H9 (cell line): ENCODE results near the gene ELK1. TPM values are rescaled to one million over a fixed set of nuclear protein-coding genes. Genes with fewer than 3 reads are reported as not detected.

ENCODE experiments used
- DNase-seq: peaks from one replicate; pipeline ENCODE4 v3.0.0-alpha.2; 2017
- H2AFZ ChIP-seq: one replicate; pipeline ENCODE4 v1.6.1; 2013; ENCODE audit warnings: mild to moderate bottlenecking, low read length, control low read depth, moderate library complexity
- H2AK5ac ChIP-seq: 2 replicates; pipeline ENCODE4 v1.6.1; 2013; ENCODE audit warnings: low read length, control low read depth, mixed read lengths; ENCODE audit not compliant: insufficient read length
- H2BK120ac ChIP-seq: one replicate; pipeline ENCODE4 v1.6.1; 2013; ENCODE audit warnings: low read depth, mild to moderate bottlenecking, low read length, control low read depth, inconsistent platforms; ENCODE audit not compliant: poor library complexity, severe bottlenecking
- H2BK12ac ChIP-seq: 2 replicates; pipeline ENCODE4 v1.6.1; 2013; ENCODE audit warnings: low read length, control low read depth, mixed read lengths, low read depth; ENCODE audit not compliant: insufficient read length
- H2BK15ac ChIP-seq: 2 replicates; pipeline ENCODE4 v1.6.1; 2013; ENCODE audit warnings: low read depth, low read length, control low read depth
- H2BK20ac ChIP-seq: one replicate; pipeline ENCODE4 v1.6.1; 2013; ENCODE audit warnings: low read depth, mild to moderate bottlenecking, low read length, control low read depth, inconsistent platforms; ENCODE audit not compliant: poor library complexity, severe bottlenecking
- H2BK5ac ChIP-seq: 2 replicates; pipeline ENCODE4 v1.6.1; 2013; ENCODE audit warnings: low read length, control low read depth, mixed read lengths; ENCODE audit not compliant: insufficient read length
- H3K14ac ChIP-seq: 2 replicates; pipeline ENCODE4 v1.6.1; 2013; ENCODE audit warnings: low read length, control low read depth; ENCODE audit not compliant: insufficient read depth
- H3K18ac ChIP-seq: 2 replicates; pipeline ENCODE4 v1.6.1; 2013; ENCODE audit warnings: low read depth, mild to moderate bottlenecking, mixed read lengths, low read length, control low read depth; ENCODE audit not compliant: insufficient read length
- H3K23ac ChIP-seq: 2 replicates; pipeline ENCODE4 v1.6.1; 2013; ENCODE audit warnings: low read length, control low read depth, mixed read lengths, low read depth; ENCODE audit not compliant: insufficient read length
- H3K23me2 ChIP-seq: 2 replicates; pipeline ENCODE4 v1.6.1; 2013; ENCODE audit warnings: low read depth, mild to moderate bottlenecking, mixed read lengths, low read length, control low read depth; ENCODE audit not compliant: insufficient read length, poor library complexity, severe bottlenecking
- H3K27ac ChIP-seq: 2 replicates; pipeline ENCODE4 v1.5.1; 2013; ENCODE audit warnings: low read length, control low read depth, mixed read lengths, low read depth; ENCODE audit not compliant: insufficient read length
- H3K27me3 ChIP-seq: 2 replicates; pipeline ENCODE4 v1.6.1; 2013; ENCODE audit warnings: low read length, control low read depth, inconsistent platforms; ENCODE audit not compliant: insufficient read depth
- H3K4ac ChIP-seq: 2 replicates; pipeline ENCODE4 v1.6.1; 2013; ENCODE audit warnings: low read depth, mild to moderate bottlenecking, control low read depth, inconsistent platforms, low read length, moderate library complexity
- H3K4me1 ChIP-seq: 2 replicates; pipeline ENCODE4 v1.6.1; 2013; ENCODE audit warnings: low read length, control low read depth, inconsistent platforms; ENCODE audit not compliant: insufficient read depth
- H3K4me2 ChIP-seq: 2 replicates; pipeline ENCODE4 v1.6.1; 2013; ENCODE audit warnings: low read length, control low read depth, mixed read lengths; ENCODE audit not compliant: insufficient read length, insufficient read depth
- H3K56ac ChIP-seq: 2 replicates; pipeline ENCODE4 v1.6.1; 2013; ENCODE audit warnings: low read depth, mild to moderate bottlenecking, mixed read lengths, low read length, control low read depth; ENCODE audit not compliant: insufficient read length
- H3K79me1 ChIP-seq: 2 replicates; pipeline ENCODE4 v1.6.1; 2013; ENCODE audit warnings: low read depth, mild to moderate bottlenecking, moderate library complexity, low read length, control low read depth, inconsistent platforms; ENCODE audit not compliant: insufficient read depth, poor library complexity, severe bottlenecking
- H3K79me2 ChIP-seq: 2 replicates; pipeline ENCODE4 v1.6.1; 2013; ENCODE audit warnings: low read length, control low read depth, inconsistent platforms; ENCODE audit not compliant: insufficient read depth
- H3K9ac ChIP-seq: 2 replicates; pipeline ENCODE4 v1.6.1; 2013; ENCODE audit warnings: low read length, control low read depth, mixed read lengths; ENCODE audit not compliant: insufficient read length; ENCODE audit errors: extremely low read depth
- H3K9me3 ChIP-seq: one replicate; pipeline ENCODE4 v1.6.1; 2013; ENCODE audit warnings: low read depth, low read length, inconsistent platforms; ENCODE audit not compliant: control insufficient read depth
- H3T11ph ChIP-seq: one replicate; pipeline ENCODE4 v1.6.1; 2013; ENCODE audit warnings: mild to moderate bottlenecking, low read length, control low read depth, inconsistent platforms
- H4K20me1 ChIP-seq: one replicate; pipeline ENCODE4 v1.6.1; 2013; ENCODE audit not compliant: control insufficient read depth, insufficient read length, insufficient read depth
- H4K5ac ChIP-seq: 2 replicates; pipeline ENCODE4 v1.6.1; 2013; ENCODE audit warnings: low read depth, mild to moderate bottlenecking, mixed read lengths, low read length, control low read depth; ENCODE audit not compliant: insufficient read length
- H4K8ac ChIP-seq: replicated peaks from 2 replicates; pipeline ENCODE4 v1.6.1; 2013; ENCODE audit warnings: low read length, control low read depth, mixed read lengths, low read depth; ENCODE audit not compliant: insufficient read length
- H4K91ac ChIP-seq: 2 replicates; pipeline ENCODE4 v1.6.1; 2013; ENCODE audit warnings: low read depth, mild to moderate bottlenecking, moderate library complexity, mixed read lengths, low read length, control low read depth; ENCODE audit not compliant: insufficient read length
- H3K27ac Mint-ChIP-seq, 3 experiments: 2 replicates in 2 of 3; 3 replicates in 1 of 3; pipeline ENCODE4 v1.8.0; 2020 to 2021; ENCODE audit warnings: mixed read lengths in 3 of 3, mild to moderate bottlenecking in 1 of 3, moderate library complexity in 1 of 3
- H3K27me3 Mint-ChIP-seq: 2 replicates; pipeline ENCODE4 v1.8.0; 2021; ENCODE audit warnings: low read depth, mild to moderate bottlenecking, moderate library complexity, mixed read lengths
- H3K36me3 Mint-ChIP-seq, 3 experiments: 2 replicates in 2 of 3; 3 replicates in 1 of 3; pipeline ENCODE4 v1.8.0; 2020 to 2021; ENCODE audit warnings: low read depth in 3 of 3, mixed read lengths in 3 of 3; ENCODE audit not compliant: insufficient read depth in 1 of 3
- H3K4me1 Mint-ChIP-seq, 2 experiments: 2 replicates each; pipeline ENCODE4 v1.8.0; 2020; ENCODE audit warnings: mixed read lengths in 2 of 2
- H3K4me3 Mint-ChIP-seq, 2 experiments: 2 replicates in 1 of 2; 3 replicates in 1 of 2; pipeline ENCODE4 v1.8.0; 2020 to 2021; ENCODE audit warnings: mild to moderate bottlenecking in 2 of 2, mixed read lengths in 2 of 2, moderate library complexity in 1 of 2
- H3K9me3 Mint-ChIP-seq, 2 experiments: 2 replicates in 1 of 2; 3 replicates in 1 of 2; pipeline ENCODE4 v1.8.0; 2020; ENCODE audit warnings: mild to moderate bottlenecking in 2 of 2, mixed read lengths in 2 of 2, moderate library complexity in 1 of 2
- WGBS: extraction: QIAGEN DNeasy Blood & Tissue Kit; methylation state at CpG from one replicate; pipeline ENCODE4 v1.1.7; 2013; ENCODE audit warnings: missing lambda C conversion rate, low lambda C conversion rate, mixed read lengths; ENCODE audit not compliant: insufficient read length; ENCODE audit errors: extremely low coverage; 5-methylcytosine and 5-hydroxymethylcytosine counted together
- total RNA-seq: library from RNA; stranded (reverse); gene quantifications from 2 replicates; pipeline ENCODE4 v1.2.1, GENCODE V29; 2021
- TF ChIP-seq, protein P1 (sequence below): fragments of 200-600 bp; sonication (generic); conservative IDR thresholded peaks from 3 replicates; pipeline ENCODE4 v1.8.0; 2021; ENCODE audit warnings: antibody characterized with exemption, mild to moderate bottlenecking

The ELK1 gene
- total RNA-seq, 1 experiment from 2014 or later: 49.8 TPM

DNA sequence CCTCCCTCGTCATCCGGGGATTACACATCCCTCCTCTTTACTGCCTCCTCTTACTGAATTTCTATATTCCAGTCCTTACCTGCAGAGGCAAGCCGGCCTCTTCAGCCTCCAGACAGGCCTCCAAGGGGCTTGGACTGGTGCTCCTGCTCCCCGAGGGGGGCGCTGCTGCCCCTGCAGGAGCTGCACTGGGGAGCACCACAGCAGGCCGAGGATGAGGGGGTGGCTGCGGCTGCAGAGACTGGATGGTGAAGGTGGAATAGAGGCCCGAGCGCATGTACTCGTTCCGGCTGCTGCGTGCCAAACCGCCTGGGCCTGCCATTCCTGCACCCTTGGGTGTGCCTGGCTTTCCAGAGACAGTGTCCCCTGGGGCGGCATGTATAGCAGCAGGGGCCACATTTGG is 11.5 kb downstream of the ELK1 start:
- no peak overlapping the region for H3K27ac ChIP-seq
- peaks cover 59 to 62% (median 60%) of the 10 kb centered on the region in 3 experiments for H3K36me3 Mint-ChIP-seq

More for the DNA sequence above, 11.5 kb downstream of the ELK1 start:
- Histone ChIP-seq H2AK5ac (no peak overlapping the region), H2AFZ (no peak overlapping the region), H3K14ac (no peak overlapping the region), H3K9ac (no peak overlapping the region), H2BK5ac (no peak overlapping the region), H3K23ac (no peak overlapping the region), H3K23me2 (no peaks in the 10 kb centered on the region), H3K4me1 (no peaks in the 10 kb centered on the region; the same call in 1 of the 2 replicates), H3K4ac (no peak overlapping the region), H3K27me3 (no peaks in the 10 kb centered on the region), H2BK15ac (no peak overlapping the region), H4K5ac (no peak overlapping the region), H2BK20ac (no peak overlapping the region), H3K18ac (no peak overlapping the region), H3K9me3 (peaks cover 48% of the 10 kb centered on the region), H3K79me1 (no peaks in the 10 kb centered on the region), H4K20me1 (no peaks in the 10 kb centered on the region), H4K8ac (no peak overlapping the region), H3K4me2 (no peak overlapping the region), H3K56ac (no peak overlapping the region), H3T11ph (no peak overlapping the region), H3K79me2 (no peaks in the 10 kb centered on the region), H2BK120ac (no peak overlapping the region), H2BK12ac (no peak overlapping the region), H4K91ac (no peak overlapping the region)
- H3K4me1 Mint-ChIP-seq: peaks cover 0 to 12% of the 10 kb centered on the region in 2 experiments; a peak in 2 of 4 replicates
- no peaks in the 10 kb centered on the region; the same call in 1 of the 2 replicates for H3K27me3 Mint-ChIP-seq
- DNase-seq: no peak
- no CpG with 5 or more reads among the region's 14 CpGs for WGBS
- no peak overlapping the region for H3K27ac Mint-ChIP-seq
- H3K9me3 Mint-ChIP-seq: peaks cover 67 to 73% of the 10 kb centered on the region in 2 experiments
- no peak overlapping the region for H3K4me3 Mint-ChIP-seq
- TF ChIP-seq, protein P1, sequence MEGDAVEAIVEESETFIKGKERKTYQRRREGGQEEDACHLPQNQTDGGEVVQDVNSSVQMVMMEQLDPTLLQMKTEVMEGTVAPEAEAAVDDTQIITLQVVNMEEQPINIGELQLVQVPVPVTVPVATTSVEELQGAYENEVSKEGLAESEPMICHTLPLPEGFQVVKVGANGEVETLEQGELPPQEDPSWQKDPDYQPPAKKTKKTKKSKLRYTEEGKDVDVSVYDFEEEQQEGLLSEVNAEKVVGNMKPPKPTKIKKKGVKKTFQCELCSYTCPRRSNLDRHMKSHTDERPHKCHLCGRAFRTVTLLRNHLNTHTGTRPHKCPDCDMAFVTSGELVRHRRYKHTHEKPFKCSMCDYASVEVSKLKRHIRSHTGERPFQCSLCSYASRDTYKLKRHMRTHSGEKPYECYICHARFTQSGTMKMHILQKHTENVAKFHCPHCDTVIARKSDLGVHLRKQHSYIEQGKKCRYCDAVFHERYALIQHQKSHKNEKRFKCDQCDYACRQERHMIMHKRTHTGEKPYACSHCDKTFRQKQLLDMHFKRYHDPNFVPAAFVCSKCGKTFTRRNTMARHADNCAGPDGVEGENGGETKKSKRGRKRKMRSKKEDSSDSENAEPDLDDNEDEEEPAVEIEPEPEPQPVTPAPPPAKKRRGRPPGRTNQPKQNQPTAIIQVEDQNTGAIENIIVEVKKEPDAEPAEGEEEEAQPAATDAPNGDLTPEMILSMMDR: no peak
